Stimulated activated CD8-positive, alpha-beta memory T cell treated with anti-CD3 and anti-CD28 coated beads, Interleukin-7, amount 100 ng/mL, for 4 hours (primary cell): ENCODE data around the gene PPP1R13B.
A peak's percentile ranks its signal among the peaks of the same experiment; 100 is the strongest.

Experiments used
- DNase-seq, 2 donors: peaks; one replicate each; pipeline ENCODE4 v3.0.0-alpha.2; 2020; ENCODE audit warnings: low read depth in 2 of 2

PPP1R13B gene

DNA sequence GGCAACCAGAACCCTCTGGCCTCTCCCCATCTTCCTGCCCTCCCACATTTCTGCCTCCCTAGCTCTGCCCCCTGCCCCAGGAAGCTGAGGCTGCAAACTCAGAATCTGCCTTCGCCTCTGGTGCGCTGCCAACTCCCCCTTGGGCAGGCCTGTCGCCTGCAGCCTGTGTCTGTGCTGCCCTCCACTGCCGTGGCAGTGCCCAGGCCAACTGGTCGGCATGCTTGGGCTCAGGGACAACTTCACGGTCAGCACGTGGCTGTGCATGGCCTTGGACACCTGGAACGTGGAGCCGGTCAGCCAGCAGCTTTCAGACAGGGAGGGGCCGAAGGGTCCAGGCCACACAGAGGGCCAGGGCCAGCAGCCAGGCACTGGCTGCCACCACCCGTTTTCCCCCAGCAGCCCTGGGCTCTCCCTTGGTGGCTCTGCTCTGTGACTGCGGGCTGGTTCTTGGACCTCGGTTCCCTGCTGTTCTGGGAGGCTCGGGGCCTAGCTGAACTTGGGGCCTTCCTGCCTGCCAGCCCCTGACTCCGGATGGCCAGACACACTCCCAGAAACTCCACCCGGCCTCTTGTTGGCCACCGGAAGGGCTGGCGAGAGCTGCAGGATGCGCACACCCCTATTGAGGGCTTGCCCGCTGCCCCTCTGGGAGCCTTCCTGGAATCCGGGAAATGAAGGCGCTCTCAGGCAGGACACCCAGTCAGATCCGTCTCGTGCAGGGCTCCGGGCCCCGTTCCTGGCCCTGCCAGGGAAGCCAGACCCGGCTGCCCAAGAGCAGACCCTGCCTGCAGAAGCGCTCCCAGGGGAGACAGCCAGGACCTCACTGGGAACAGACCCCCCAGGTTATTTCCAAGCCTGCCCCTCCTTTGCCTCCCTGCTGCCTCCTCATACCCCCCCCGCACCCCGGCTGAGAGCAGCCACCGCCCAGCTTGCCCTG is 34.2 kb upstream of the PPP1R13B start:
- no peak for DNase-seq

DNA sequence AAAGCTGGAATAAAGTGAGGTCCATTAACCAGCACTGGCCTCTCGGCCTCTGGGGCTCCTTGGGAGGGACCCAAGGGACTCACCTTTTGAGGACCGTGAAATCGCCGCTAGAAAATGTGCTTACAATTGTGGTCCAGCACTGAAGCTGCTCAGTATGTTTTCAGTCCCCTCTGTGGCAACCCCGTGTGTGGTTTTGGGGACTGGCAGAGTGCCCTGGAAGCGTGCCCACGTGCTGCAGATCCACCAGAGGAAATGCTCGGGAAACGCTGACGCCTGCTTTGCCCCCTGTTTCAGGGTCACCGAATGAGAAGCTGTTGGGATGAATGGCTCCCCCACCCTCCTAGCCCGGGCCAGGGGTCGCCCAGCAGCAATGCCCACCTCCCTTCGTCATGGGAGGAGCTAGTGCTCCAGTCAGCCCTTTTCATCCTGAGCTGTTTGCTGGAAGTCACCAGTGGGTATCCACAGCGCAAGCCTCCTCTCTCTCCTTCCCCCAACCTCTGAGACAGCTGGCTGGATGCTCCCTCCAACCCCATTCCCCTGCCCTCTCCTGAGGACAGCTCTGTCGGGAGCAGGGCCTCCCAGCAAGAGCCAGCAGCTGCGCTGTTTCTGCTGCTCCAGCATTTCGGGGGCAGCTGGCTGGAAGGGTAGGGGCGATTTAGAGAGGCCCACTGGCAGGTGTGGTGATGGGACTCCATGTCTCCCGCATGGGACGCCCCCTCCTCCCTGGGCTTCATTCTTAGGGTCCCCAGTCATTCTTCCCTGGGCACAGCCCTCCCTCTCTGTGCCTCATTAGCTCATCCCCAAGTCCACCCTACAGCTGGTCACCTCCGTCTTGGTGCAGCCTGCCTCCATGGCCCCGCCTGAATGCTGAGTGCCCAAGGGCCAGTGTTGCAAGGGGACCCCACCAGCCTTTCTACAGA is 33.2 kb upstream of the PPP1R13B start:
- no peak for DNase-seq

DNA sequence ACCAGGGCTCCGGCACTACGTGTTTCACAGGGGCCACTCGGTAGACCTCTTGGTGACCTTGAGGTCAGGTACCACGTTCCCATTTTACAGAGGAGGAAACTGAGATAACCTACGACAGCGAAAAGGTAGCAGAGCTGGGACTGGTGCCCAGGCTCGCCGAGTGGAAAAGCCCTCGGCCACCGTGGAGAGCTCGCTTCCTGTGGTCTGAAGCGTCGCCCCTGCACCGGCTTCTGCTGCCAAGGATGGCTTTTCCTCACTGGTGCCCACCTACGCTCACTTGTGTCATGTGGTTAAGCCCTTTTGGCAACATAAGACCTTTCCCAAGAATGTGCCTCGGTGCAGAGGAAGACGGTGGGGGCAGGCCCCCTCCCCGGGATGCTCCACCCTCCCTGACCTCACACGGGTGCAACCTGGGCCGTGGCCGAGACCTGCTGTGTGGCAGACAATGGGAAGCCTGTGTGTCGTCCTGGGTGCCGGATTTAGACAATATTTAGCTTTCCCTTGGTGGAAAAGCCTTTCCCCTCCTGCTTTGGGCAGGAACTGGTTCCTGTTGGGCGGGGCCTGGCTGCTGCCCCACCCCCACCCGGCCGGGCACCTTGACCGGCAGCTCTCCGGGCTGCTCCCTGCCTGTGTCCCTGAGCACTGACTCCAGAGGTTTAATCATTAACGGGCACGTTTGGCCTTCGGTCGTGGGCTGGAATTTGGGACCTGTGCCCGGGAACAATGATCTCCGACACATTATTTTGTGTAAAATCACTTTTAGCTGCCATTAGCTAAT is 32.4 kb upstream of the PPP1R13B start:
- no peak for DNase-seq

DNA sequence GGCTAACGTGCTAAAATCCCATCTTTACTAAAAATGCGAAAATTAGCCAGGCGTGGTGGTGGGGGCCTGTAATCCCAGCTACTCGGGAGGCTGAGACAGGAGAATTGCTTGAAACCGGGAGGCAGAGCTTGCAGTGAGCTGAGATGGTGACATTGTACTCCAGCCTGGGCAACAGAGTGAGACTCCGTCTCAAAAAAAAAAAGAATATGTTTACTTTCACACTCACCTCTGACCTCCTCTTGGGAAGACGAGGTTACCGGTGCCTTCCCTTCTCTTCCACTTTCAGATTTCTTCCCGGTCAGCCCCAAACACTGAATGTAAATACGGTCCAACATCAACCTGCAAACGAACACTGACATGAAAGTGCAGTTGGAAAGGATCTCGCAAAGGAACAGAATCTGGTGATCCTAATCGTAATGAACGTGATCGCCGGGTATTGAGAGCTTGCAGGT is 31.8 kb upstream of the PPP1R13B start:
- no peak for DNase-seq

DNA sequence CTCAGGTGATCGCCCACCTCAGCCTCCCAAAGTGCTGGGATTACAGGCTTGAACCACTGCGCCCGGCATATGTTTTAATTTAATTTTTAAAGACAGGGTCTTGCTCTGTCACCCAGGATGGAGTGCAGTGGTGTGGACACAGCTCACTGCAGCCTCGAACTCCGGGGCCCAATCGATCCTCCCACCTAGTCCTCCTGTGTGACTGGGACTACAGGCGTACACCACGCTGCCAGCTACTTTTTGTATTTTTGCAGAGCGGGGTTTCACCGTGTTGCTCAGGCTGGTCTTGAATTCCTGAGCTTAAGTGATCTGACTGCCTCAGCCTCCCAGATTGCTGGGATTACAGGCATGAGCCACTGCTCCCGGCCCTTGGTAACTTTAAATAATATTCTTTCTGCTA is 30.8 kb upstream of the PPP1R13B start:
- DNase-seq = no peak

DNA sequence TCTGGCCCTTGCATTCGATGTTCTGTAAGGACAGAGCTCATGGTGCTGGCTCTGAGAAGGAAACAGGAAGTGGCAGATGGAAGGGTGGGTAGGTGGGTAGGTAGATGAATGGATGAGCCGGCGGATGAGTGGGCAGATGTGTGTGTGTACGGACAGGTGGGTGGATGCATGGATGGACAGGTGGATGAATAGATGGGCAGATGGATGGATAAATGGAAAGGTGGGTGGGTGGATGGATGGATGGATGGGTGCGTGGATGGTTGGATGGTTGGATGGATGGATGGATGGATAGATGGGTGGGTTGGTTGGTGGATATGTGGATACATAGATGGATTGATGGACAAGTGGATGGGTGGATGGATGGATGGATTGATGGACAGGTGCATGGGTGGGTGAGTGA is 27.6 kb upstream of the PPP1R13B start:
- no peak for DNase-seq

DNA sequence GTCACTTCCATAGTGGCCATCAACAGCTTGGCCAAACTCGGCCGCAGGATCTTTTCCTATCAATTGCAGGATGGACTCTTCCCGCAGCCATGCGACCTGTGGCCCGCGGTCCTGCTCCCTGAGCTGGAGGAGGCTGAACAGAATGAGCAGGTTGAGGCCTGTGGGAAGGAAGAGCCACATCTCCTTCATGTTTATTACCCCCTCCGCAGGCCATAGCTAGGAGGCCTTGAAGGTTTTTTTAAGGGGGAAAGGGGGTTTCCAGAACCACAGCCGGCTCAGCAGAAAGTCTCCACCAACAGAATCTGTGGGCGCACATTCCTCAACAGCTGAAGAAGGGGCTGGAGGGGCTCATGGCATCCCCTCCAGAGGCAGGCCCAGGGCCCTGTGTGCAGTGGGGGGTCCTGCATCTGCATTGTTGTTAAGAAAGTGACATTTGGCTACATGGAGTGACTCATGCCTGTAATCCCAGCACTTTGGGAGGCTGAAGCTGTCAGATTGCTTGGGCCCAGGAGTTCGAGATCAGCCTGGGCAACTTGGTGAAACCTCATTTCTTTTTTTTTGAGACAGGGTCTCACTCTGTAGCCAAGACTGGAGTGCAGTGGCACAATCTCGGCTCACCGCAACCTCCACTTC is 25.2 kb upstream of the PPP1R13B start:
- DNase-seq = no peak

DNA sequence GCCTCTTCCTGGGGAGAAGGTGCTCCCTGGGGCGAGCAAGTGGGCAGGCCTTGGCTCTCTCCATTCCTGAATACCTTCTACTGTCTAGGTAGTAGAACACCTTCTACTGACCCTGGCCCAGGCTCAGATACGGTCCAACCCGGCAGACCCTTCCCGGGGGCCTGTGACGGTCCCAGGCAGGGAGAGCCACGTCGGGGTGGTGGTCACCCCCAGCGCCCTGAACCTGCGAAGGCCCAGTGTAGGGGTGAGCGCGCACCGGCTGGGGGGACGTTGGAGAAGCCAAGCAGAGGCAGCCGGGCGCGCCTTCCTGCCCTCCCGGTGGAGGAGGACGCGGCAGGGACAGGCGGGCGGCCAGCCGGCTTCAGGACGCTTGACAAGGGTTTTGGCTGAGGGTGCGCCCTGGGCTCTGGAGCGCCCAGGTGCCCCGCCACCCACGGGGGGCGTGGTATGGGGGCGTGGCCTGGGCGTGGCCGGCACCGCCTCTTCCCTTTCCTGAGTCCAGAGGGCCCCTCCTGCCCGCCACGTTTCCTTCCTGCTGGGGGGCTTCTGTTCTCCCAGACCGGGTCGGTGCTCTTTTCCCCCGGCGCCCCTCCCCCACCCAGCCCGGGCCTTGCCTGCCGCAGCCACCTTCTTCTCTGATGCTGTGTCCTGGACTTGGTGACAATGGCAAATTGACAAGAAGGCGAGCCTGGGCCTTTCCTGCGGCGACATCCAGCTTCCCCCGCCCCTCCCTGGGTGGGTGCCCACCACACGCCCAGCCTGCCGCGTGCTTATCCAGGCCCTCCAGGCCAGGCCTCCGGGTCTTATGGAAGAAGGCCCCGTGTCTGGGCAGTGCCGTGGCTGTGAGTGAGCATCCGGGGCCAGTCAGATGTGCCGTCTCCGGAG is 24.5 kb upstream of the PPP1R13B start:
- peak; percentile 42 to 67 for DNase-seq

DNA sequence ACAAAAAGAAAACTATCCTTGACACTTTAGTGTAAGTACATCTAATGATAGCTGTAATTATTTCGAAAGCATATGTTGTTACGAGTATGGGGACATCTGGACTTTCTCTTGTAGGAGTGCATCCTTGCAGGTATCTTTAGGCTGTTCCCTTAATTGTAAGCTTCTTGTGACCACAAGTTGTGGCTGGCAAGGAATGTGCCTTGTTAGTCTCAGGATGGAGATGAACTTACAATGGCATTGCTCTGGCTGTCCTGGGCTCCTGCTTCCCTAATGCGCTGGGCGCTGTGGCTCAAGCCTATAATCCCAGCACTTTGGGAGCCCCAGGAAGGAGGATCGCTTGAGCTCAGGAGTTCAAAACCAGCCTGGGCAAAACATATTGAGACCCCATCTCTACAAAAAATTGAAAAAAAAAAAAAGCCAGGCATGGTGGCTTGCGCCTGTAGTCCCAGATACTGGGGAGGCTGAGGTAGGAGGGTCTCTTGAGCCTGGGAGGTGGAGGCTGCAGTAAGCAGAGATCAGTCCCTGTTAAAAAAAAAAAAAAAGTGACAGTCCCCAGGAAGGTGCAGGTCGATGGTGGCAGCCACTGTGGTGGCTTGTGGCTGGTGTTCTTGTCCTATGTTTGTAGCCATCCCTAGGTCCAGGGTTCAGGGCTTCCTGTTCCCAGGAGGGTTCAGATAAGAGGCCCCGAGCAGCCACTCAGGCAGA is 23.7 kb upstream of the PPP1R13B start:
- no peak for DNase-seq

DNA sequence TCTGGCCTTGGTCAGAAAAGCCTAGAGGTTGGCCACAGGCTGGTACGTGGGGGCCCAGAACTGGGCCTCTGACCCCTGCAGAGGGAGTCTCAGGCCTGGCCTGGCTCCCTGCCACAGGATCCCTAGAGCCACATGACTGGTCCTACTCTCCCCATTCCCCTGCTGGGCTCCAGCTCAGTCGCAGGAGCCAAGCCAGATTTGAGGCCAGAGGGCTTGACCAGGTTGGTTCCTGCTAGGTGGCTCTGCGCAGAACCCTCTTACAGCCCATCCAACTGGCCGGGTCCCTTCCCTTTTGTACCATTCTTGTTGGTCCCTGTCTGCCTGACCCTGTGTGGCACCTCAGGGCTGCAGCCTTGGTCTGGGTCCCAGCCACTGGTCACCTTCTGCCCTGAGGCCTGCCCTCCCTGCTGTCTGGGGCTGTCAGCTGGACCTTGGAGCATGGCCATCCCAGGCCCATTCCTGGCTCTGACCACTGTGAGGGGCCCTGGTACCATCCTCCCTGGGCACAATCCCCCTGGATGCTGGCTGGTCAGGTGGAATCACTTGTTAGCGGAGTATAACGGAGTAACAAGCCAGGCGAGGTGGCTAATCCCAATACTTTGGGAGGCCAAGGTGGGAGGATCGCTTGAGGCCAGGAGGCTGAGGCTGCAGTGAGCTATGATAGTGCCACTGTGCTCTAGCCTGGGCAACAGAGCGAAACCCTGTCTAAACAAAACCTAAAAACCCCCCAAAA is 22.9 kb upstream of the PPP1R13B start:
- no peak for DNase-seq

DNA sequence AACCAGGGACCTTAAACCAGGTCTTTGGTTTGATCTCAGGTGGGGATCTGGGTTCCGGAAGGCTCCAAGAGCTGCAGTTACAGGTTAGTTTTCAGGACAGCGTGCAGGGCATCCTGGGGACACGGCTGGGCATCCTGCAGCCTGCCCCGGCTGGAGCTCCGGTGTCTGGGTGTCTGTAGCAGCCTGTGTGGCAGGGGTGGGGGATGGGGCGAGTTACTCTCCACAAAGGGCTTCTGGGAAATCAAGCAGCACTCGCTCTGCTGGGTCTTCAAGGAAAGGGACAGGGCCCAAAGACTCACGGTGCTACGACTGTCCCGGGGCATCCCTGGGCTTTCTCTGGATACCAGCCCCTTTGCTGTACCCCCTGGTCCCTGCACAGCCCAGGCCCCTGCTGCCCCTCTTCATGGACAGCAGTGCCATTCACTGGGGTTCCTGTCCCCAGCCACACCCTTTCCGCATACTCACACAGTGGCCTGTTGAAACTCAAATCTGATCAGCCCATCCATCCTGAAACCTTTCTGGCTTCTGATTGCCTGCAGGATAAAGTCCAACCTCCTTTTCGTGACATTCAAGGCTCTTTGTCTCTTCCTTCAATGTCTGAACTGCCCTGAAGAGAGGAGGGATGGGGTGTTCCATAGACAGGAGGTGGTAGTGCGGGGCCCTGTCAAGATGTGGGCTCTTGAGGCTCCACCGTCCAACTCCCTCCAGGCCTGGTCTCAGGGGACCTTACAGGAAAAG is 22.2 kb upstream of the PPP1R13B start:
- no peak for DNase-seq

DNA sequence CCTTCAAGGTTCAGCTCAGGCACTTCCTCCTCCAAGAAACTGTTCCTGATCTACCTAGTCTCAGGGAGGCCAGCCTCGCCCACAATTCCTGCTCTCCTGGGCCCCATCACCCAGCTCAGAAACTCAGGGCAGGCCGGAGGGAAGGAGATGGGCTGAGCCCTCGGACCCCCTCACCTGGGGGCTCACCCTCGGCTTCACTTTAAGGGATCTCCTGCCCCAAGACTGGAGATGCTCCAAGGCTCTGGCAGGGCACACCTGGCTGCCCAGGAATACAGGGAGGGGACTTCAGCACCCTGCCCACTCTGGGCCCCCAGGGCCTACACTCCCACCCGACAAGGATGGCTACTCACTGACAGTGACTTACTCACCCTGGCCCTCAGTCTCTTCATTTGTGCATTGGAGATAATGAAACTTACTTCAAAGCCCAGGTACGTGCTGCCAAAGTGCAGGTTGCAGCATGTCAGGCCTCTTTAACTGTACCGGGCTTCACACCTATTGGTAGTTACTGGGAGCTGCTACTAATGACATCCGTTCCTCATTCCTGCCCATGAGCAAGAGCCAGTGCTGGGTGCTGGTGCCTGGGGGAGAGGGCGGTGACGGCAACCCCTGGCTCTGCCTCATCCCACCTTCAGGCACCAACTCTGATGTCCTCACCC is 21.0 kb upstream of the PPP1R13B start:
- no peak for DNase-seq

DNA sequence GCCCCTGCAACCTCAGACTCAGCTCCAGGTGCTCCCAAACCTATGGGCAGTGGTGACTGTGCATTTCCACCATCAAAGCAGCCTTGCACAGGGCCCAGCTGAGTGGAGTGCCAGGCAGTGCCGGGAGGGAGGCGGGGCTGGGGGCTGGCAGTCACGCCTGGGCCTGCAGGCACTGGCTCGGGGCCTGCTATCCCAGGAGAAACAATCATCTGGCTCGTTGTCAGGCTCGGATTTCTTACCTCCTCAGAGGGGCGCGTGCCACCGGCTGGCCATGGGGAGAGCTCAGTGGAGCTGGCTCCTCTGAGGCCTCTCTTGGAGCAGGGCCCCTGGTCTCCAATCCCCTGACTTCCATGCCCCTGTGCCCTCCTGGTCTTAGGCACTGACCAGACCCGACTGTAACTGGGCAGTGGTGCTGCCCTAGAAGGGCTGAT is 20.2 kb upstream of the PPP1R13B start:
- no peak for DNase-seq

DNA sequence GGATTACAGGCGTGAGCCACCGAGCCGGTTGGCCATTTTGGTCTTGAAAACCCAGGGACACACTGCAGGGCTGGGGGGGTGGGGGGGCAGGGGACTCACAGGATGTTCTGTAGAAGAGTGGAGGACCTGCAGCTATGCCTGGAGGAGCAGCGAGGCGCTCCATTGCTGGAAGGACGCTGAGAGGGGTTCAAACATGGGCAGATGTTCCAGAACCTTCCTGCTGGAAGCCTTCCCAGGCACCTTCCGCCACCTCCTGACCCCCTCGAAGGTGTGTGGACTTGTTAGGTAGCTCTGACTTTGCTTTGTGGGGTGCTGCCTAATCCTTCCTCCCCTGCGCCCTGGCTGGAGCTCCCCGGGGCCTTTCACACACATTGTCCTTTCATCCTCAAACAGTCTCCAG is 19.6 kb upstream of the PPP1R13B start:
- no peak for DNase-seq

DNA sequence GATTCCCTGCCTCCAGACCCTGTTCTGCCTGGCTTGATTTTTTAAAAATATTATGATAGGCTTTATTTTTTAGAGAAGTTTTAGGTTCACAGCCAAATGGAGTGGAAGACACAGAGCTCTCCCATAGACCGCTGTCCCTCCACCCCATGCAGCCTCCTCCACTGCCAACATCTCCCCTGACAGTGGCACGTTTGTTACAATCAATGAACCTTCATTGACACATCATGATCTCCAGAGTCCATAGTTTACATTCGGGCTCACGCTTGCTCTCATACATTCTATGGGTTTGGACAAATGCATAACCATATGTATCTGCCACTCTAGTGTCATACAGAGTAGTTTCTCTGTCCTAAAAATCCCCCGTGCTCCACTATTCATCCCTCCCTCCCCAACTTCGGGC is 15.9 kb upstream of the PPP1R13B start:
- no peak for DNase-seq

DNA sequence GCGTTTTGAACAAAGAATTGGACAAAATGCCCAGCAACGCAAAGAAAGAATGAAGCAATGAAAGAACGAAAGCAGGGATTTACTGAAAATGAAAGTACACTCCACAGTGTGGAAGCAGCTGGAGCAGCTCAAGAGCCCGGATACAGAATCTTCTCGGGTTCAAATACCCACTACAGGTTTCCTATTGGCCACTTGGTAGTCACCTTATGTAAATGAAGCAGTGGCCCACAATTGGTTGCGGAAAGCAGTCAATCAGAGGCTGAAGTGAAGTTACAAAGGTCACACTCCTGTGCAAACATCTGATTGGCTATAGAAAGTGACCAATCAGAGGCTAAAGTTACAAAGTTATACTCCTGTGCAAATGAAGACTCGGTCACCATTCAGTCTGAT is 15.0 kb upstream of the PPP1R13B start:
- DNase-seq = no peak
